ENCODE data around the gene NUDCD3. TPM values are rescaled to one million over a fixed set of nuclear protein-coding genes. Genes with fewer than 3 reads are reported as not detected.

The NUDCD3 gene
- total RNA-seq: 100 to 1,000 TPM in 1 of 2 donors, 10 to 100 TPM in 1; 70.8 to 108 TPM

DNA sequence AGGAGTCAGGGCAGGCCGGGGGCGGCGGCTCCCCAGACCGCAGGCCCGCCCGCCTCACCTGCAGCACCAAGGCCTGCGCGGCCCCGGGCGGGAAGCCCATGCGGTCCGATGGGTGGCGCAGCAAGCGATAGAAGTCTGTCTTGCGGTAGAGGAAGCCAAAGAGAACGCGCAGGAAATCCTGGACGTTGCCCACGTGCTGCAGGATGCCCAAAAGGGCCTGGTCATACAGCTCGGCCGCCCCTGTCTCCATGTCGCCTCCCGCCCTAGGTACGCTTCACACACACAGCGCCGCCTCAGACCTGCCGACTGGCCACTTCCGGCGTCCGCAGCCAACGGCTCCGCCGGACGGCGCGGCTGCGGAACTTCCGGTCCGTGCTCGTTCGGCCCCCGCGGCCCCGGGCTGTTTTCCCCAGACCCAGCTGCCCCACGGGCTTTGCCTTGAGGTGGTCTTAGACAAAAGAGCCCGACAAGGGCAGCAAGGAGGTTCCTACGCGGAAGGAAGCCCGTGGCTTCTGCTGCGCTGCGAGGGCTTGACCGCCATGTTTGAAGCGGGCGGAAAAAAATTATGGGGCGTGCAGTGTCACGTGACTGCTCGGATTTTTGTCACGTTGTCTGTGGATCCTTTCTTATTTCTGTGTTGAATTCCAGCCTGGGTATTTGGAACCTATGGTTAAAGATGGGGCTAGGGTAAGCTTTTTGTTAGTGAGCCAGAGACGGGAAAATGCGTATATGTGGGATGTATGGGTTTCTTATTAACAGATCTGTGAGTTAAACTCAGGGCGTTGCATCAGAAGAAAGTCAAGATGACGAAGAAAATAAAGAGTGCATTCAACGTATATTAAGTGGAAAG lies at the start of gene NUDCD3:
Gene NUDCD3, minus strand, starts transcription at position 308 of the 850 bp plus-strand sequence. Its CDS starts 58 bp downstream, at position 250.
- ATAC-seq (peak; percentile 93 to 97), DNase-seq (ENCODE audit: low spot score) (peak; percentile 86)
- no peaks in the 10 kb centered on the region for H3K9me3 Mint-ChIP-seq
- H3K4me1 Mint-ChIP-seq (ENCODE audit: low read depth in 2 of 2): peaks cover 32 to 38% of the 10 kb centered on the region in 2 donors
- peaks cover 0 to 10% of the 10 kb centered on the region in 2 donors for H3K27me3 Mint-ChIP-seq
- H3K4me3 Mint-ChIP-seq: peak within 1 kb of the TSS; percentile 92
- peak within 1 kb of the TSS; percentile 88 to 94 for H3K27ac Mint-ChIP-seq
- H3K36me3 Mint-ChIP-seq: peaks cover 5% of the 10 kb centered on the region

- H3K36me3 Mint-ChIP-seq: no peaks in the 10 kb centered on the region
- H3K27ac Mint-ChIP-seq: no peak overlapping the region
- ATAC-seq (peak; percentile 3 to 26), DNase-seq (ENCODE audit: low spot score) (no peak)
- H3K9me3 Mint-ChIP-seq: no peaks in the 10 kb centered on the region
- no peak overlapping the region for H3K4me3 Mint-ChIP-seq
- H3K4me1 Mint-ChIP-seq (ENCODE audit: low read depth in 2 of 2): no peaks in the 10 kb centered on the region
- H3K27me3 Mint-ChIP-seq: no peaks in the 10 kb centered on the region
These were observed 49.4 kb upstream of the NUDCD3 start for GRCh38 chr7:44539669-44540506.

- Mint-ChIP-seq H3K4me1 (ENCODE audit: low read depth in 2 of 2) (no peaks in the 10 kb centered on the region), H3K36me3 (no peaks in the 10 kb centered on the region), H3K4me3 (no peak overlapping the region), H3K27me3 (no peaks in the 10 kb centered on the region), H3K9me3 (no peaks in the 10 kb centered on the region), H3K27ac (no peak overlapping the region)
- ATAC-seq (no peak), DNase-seq (ENCODE audit: low spot score) (no peak)
These were observed 48.6 kb upstream of the NUDCD3 start for GRCh38 chr7:44538798-44539668.

GRCh38 chr7:44538093-44538797 lies 47.8 kb upstream of the NUDCD3 start:
- Mint-ChIP-seq H3K27me3 (no peaks in the 10 kb centered on the region), H3K4me1 (ENCODE audit: low read depth in 2 of 2) (no peaks in the 10 kb centered on the region), H3K9me3 (no peaks in the 10 kb centered on the region), H3K36me3 (no peaks in the 10 kb centered on the region), H3K27ac (no peak overlapping the region), H3K4me3 (no peak overlapping the region)
- no peak for ATAC-seq
- no peak for DNase-seq (ENCODE audit: low spot score)

DNA sequence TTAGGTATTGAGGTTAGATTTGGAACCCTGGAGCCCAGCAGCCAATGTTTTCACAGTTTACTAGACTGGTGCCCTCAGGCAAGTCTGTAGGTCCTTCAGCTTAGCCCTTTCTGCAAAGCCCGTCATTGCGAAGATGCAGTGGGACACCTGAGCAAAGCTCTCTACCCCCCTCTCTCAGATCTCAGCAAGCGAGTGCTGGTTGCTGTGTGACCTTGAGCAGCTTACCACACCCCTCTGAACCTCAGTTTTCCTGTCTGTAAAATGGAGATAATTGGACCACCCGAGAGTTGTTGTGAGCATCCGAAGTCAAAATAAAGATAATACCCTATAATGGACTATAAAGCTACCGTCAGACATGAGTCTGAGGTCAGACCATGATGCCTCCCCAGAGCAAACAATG lies 47.0 kb upstream of the NUDCD3 start:
- Mint-ChIP-seq H3K36me3 (no peaks in the 10 kb centered on the region), H3K4me1 (ENCODE audit: low read depth in 2 of 2) (no peaks in the 10 kb centered on the region), H3K9me3 (no peaks in the 10 kb centered on the region), H3K27me3 (no peaks in the 10 kb centered on the region), H3K4me3 (no peak overlapping the region), H3K27ac (no peak overlapping the region)
- DNase-seq (ENCODE audit: low spot score) (no peak), ATAC-seq (no peak)

- H3K27ac Mint-ChIP-seq: no peak overlapping the region
- no peaks in the 10 kb centered on the region for H3K4me1 Mint-ChIP-seq (ENCODE audit: low read depth in 2 of 2)
- peaks cover 0 to 2% of the 10 kb centered on the region in 2 donors for H3K27me3 Mint-ChIP-seq
- no peaks in the 10 kb centered on the region for H3K36me3 Mint-ChIP-seq
- H3K4me3 Mint-ChIP-seq: no peak overlapping the region
- DNase-seq (ENCODE audit: low spot score) (no peak), ATAC-seq (no peak)
- no peaks in the 10 kb centered on the region for H3K9me3 Mint-ChIP-seq
These were observed 45.6 kb upstream of the NUDCD3 start for GRCh38 chr7:44536090-44536489.

DNA sequence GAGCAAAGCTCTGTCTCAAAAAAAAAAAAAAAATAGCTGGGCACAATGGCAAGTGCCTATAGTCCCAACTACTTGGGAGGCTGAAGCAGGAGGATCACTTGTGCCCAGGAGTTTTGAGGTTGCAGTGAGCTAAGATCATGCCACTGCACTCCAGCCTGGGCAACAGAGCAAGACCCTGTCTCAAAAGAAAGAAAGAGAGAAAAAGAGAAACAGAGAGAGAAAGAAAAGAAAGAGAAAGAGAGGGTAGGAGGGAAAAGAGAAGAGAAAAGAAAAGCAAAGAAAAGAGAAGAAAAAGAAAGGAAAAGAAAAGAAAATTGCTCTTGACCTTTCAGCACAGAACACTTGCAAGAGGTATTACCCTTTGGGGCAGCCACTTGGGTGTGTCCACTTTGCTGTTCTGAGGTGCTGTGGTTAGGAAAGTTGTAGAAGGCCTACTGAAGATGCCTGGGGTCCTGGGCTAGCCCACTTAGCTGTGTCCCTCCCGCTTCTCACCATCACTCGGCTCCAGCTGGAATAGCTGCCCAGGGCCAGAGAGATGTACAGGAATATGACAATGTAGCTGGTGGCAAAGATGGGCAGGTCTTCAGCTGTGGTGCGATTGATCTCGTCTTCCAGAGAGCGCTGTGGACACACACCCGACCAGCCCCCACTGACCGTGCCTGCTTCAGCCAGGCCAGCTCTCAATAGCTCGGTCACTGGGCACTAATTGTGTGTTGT lies 45.0 kb upstream of the NUDCD3 start:
- H3K36me3 Mint-ChIP-seq: no peaks in the 10 kb centered on the region
- DNase-seq (ENCODE audit: low spot score) (no peak), ATAC-seq (no peak)
- no peaks in the 10 kb centered on the region for H3K4me1 Mint-ChIP-seq (ENCODE audit: low read depth in 2 of 2)
- H3K27me3 Mint-ChIP-seq: peaks cover 0 to 3% of the 10 kb centered on the region in 2 donors
- H3K4me3 Mint-ChIP-seq: no peak overlapping the region
- no peaks in the 10 kb centered on the region for H3K9me3 Mint-ChIP-seq
- no peak overlapping the region for H3K27ac Mint-ChIP-seq

- ATAC-seq: peak; percentile 51 to 52
- no peaks in the 10 kb centered on the region for H3K4me1 Mint-ChIP-seq (ENCODE audit: low read depth in 2 of 2)
- no peaks in the 10 kb centered on the region for H3K9me3 Mint-ChIP-seq
- no peak overlapping the region for H3K27ac Mint-ChIP-seq
- no peaks in the 10 kb centered on the region for H3K36me3 Mint-ChIP-seq
- no peak overlapping the region for H3K4me3 Mint-ChIP-seq
- H3K27me3 Mint-ChIP-seq: peaks cover 0 to 3% of the 10 kb centered on the region in 2 donors
- peak; percentile 73 for DNase-seq (ENCODE audit: low spot score)
These were observed 44.0 kb upstream of the NUDCD3 start for GRCh38 chr7:44534501-44534900.

DNA sequence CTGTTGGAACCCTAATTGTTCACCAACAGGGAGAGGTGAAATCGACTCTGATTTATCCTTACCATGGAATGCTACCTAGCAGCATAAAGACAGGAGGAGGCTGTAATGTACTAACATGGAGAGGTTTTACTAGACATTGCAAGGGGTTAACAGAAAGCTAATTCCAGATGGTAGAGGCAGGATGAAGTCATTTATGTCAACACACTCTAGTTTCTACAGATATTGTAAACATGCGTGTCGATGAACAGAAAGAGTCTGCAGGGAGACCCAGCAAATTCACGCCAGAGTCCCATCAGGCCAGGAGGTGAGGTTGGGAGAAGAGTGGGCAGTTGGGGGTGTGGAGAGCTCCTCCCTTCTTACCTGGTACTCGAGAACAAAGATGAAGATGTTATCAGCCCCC lies 43.6 kb upstream of the NUDCD3 start:
- no peaks in the 10 kb centered on the region for H3K9me3 Mint-ChIP-seq

DNA sequence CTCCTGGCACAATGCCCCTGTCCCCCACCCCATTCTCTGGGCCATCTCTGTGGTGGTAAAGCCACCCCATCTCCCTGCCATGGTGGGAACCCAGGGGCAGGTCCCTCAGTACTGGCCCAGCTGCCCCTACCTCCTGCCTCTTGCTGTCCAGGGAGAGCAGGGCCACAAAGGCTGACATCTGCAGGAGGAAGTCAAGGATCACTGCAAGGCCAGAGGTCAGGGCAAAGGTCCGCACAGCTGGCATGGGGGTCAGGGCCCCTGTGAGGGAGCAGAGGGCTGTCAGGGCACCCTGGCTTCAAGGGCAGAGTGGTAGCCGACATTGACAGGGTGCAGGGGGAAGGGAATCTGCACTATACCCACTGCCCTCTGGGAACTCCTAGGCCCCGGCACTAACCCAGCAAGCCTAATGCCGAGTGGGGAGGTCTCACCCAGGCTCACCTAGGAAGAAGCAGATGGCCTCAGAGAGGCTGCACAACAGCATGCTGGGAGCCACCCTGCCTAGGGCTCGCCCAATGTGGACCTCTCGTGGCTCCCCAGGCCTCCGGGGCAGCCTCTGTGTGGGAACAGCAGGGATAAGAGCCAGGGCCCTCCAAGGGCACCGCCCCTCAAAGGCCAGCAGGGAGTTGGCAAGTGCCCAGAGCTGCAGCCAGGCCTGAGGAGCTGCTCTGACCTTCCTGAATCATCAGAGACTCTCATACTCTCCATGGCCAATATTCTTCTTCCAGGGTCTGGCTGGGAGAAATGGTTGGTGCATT lies 43.0 kb upstream of the NUDCD3 start:
- no peaks in the 10 kb centered on the region for H3K36me3 Mint-ChIP-seq
- no peak overlapping the region for H3K4me3 Mint-ChIP-seq
- no peaks in the 10 kb centered on the region for H3K4me1 Mint-ChIP-seq (ENCODE audit: low read depth in 2 of 2)
- peaks cover 0 to 3% of the 10 kb centered on the region in 2 donors for H3K27me3 Mint-ChIP-seq
- DNase-seq (ENCODE audit: low spot score) (no peak), ATAC-seq (no peak)
- H3K27ac Mint-ChIP-seq: no peak overlapping the region
- no peaks in the 10 kb centered on the region for H3K9me3 Mint-ChIP-seq

More for the DNA sequence above, 43.6 kb upstream of the NUDCD3 start:
- Mint-ChIP-seq H3K4me3 (no peak overlapping the region), H3K27me3 (peaks cover 0 to 3% of the 10 kb centered on the region in 2 donors), H3K27ac (no peak overlapping the region), H3K36me3 (no peaks in the 10 kb centered on the region), H3K4me1 (ENCODE audit: low read depth in 2 of 2) (no peaks in the 10 kb centered on the region)
- ATAC-seq (no peak), DNase-seq (ENCODE audit: low spot score) (no peak)

DNA sequence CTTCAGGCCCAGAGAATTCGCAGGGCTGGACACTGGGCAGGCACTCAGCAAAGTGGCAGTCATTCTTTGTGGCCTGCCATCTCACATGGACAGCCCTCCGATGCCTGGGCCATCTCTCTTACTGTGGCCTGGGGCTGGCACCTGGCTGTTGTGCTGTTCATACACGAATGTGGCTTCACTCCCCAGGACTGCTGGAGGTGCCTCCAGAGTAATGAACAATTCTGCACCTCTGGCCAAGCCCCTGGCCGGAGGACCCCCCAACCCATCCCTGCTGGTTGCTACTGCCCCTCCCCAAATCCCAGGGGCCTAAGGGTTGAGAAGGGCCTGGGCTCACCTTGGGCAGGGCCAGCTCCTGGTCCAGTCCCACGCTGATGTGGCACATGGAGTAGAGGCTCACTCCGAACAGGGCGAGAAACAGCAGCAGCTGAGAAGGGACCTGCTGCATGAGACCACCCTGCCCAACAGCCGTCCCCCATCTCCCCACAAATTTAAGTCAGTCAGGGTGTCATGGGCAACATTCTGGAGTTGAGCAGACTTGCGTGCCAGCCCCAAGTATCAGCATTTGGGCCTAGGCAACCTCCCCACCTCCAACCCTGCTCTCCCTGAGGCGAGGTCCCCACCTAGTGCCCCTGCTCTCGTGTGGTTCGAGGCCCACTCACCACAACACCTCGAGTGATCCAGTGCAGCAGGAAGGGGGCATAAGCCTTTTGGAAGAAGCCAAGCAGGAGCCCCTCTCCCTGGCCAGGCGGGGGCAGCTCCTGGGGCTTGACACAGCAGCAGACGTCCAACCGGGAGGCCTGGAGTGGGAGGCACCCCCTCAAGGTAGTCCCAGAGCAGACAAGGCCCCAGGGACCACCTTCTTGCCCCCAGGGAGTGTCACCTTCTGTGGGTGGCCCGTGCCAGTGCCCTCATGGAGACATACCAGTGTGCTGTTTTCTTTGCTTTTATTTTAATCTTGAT lies 41.2 kb upstream of the NUDCD3 start:
- H3K27me3 Mint-ChIP-seq: peaks cover 0 to 3% of the 10 kb centered on the region in 2 donors

More for the DNA sequence above, 41.2 kb upstream of the NUDCD3 start:
- Mint-ChIP-seq H3K36me3 (no peaks in the 10 kb centered on the region), H3K4me3 (no peak overlapping the region), H3K27ac (no peak overlapping the region), H3K4me1 (ENCODE audit: low read depth in 2 of 2) (no peaks in the 10 kb centered on the region), H3K9me3 (no peaks in the 10 kb centered on the region)
- no peak for DNase-seq (ENCODE audit: low spot score)
- peak; percentile 18 to 46 for ATAC-seq

Data from natural killer cell treated with Interleukin-12 subunit alpha and Interleukin-12 subunit beta and Interleukin-15 and Interleukin-18, amount 100 ng/mL, for 72 hours (primary cell).